8988T (cell line): ENCODE data around the gene CAPN11.
"Not testable (repeated sequence)": the region's sequence is repeated elsewhere in the genome, so short reads cannot be mapped to it uniquely, and the experiment has no call there.

Source experiments
- DNase-seq: peaks from one replicate; pipeline ENCODE4 v3.0.0; 2011

Gene CAPN11

DNA sequence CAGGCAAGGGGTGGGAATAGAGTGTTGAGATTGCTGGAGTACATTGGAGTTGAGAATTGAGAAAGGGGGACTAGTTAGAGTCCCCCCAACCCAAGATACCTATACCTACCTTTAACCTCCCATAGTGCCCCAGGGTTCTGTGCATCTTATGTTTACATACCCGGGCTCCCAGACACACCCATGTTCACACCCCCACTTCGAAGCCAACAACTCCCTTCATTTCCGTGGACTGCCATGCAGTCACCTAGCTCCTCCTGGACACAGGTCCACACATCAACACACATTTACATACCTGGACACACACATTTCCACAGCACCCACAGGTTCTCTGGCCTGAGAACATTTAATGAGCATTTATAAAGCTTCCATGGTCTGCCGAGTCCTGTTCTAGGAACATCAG lies 26.1 kb upstream of the CAPN11 start:
- DNase-seq, result no peak

DNA sequence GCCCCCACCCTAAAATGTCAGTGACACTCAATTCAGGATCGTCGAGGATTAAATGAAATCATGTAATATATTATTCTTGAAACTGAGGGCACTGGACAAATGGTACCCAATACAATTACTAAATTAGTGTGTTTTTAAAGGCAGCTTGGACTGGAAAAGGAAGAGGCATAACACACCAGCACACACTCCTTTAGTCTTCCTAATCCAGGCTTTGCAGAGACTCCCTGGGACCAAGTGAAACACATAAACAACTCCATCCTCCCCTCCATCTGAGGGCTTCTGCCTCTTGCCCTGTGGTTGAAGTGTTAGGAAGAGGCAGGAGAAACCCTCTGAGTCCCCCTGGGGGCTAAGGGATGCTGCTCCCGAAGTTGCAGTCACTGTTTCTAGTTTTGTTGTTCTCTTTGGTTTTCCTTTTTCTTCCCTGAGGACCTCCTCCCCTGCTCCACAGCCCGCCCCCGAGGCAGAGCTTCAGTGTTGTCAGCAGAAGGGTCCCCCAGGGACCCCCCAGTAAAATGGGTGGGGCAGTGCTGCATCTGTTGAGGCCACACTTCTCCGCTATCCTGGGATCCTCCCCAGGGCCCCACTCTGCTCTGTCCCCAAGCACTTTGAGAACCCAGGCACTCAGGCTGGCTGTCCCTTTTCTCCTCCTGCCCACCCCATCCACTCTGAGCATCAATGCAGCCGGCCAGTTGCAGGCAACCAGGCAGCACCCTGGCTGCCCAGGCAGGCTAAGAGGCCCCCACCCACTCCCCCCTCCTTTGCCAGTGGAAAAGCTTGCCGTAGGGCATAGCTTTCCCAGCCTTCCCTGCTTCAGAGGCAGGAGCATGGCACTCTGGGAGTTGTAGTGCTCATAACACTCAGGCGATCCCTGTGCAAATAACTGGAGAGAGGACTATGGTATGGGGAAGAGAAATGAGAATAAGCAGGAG lies 25.4 kb upstream of the CAPN11 start:
- DNase-seq, result peak; percentile 69

DNA sequence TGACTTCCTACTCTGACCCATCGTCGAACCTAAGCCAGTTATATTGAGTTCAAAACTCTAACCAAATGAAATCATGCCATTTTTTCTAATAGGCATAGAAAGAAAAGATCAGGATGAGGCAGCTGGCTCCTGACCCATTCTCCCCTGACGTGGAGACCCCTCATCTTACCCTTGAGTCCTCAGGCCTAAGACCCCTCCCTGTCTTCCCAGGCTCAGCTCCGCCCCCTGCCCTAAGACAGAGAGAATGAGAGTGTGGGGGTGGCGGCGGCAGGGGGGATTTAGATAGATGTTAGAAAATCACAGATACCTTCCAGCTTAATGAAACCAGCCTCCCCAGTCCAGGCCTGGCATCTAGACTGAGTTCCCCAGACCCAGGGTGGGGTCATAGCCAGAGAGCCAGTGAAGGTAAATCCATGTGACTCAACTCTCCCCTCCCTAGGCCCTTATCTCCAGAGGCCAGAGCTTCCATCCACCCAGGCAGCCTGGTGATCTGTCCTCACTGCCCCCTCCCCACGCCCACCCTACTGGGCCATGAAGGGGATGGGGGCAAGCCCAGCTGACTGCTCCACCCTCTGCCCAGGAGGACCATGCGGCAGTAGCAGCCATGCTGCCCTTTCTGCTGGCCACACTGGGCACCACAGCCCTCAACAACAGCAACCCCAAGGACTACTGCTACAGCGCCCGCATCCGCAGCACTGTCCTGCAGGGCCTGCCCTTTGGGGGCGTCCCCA lies 24.5 kb upstream of the CAPN11 start:
- DNase-seq, result no peak

DNA sequence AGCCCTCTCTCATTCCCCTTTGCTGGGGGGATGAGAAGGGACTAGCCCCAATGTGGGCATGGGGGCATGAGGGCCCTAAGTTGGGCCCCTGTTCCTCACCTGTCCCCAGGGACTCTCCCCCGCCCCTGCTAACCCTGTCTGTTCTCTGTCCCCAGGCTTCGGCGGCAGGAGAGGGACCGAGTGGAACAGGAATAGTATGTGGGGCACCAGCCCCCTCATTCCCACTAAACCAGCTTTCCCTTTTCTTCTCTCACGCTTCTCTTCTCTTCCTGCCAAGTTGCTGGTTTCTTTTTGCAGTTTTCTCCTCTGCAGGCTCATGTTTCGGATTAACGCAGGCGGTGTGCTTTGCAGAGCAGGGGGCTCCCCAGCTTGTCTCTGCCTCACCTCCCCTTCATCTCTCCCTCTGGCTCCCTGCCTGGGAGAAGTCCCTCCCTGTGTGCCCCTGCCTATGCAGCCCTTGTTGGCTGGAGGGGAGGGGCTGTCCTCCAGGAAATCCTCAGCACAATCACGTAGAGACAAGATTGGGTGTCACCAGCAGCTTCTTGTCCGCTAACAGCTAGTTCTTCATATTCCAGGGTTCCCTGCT lies 23.4 kb upstream of the CAPN11 start:
- DNase-seq, result no peak

DNA sequence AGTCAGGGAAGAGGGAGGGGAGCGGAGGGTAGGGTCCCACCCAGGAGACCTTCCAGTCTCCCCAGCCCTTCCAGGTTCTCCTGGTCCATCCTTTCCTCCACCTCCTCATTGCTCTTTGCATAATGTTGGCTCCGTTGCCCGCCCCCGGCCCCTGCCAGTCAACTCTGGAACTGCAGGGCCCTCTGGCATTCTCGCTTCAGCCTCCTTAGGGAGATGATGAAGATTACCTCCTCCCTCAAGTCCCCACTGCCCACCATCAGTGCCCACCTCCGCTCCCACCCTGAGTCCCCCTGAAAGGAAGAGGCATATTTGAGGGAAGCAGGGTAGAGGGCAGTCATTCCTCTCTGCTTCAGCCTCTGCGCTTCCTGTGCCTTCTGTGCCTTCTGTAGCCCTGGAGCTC lies 22.7 kb upstream of the CAPN11 start:
- no peak for DNase-seq

DNA sequence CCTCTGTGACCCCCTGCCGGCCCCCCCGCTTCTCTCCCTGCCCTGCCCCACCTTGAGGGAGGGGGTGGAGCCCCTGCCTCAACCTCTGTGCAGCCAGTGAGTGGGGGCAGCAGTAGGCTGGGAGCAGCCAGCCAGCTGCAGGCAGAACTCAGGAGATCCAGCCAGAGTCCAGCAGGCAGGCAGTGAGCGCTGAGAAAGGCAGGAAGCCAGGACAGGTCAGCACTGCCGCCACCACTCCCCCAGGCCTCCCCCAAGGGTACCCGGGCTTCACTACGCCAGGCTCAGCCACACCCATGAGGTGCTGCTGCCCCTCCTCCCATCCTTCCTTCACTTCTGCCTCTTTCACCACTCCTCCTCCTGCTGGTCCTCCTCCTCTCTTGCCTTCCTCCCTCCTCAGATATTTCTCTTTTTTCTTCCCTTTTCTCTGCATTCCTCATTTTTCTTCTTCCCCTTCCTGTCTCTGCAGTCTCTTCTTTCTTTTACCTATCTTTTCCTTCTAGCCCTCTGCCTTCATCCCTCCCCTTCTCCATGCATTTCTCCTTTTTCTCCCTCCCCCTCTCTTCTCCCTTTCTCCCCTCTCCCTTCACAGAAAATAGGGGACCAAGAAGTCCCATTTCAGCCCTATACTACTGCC lies 19.8 kb upstream of the CAPN11 start:
- DNase-seq, result no peak

DNA sequence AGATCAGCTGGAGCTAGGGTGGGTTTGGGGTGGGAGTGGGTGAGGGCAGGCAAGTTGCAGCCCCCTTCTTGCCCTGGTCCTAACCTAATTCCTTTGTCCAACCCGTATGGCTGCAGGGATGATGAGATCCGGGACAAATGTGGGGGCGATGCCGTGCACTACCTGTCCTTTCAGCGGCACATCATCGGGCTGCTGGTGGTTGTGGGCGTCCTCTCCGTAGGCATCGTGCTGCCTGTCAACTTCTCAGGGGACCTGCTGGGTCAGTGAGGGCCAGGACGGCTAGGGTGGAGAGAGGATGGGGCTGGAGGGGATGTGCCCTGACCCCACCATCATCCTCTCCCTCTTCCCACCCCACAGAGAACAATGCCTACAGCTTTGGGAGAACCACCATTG lies 19.3 kb upstream of the CAPN11 start:
- DNase-seq, result no peak

DNA sequence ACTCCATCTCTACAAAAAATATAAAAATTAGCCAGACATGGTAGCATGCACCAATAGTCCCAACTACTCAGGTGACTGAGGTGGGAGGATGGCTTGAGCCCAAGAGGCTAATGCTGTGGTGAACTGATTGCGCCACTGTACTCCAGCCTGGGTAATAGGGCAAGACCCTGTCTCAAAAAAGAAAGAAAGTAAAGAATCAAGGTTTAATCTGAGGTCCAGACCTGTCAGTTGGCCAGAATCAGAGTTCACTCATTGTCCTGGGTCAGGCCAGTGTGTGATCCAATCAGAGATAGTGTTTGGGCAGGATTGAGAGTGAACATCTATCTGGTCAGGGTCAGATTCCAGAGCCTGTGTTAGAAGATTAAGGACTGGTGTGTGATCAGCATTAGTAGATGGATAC lies 15.8 kb upstream of the CAPN11 start:
- DNase-seq, result no peak

DNA sequence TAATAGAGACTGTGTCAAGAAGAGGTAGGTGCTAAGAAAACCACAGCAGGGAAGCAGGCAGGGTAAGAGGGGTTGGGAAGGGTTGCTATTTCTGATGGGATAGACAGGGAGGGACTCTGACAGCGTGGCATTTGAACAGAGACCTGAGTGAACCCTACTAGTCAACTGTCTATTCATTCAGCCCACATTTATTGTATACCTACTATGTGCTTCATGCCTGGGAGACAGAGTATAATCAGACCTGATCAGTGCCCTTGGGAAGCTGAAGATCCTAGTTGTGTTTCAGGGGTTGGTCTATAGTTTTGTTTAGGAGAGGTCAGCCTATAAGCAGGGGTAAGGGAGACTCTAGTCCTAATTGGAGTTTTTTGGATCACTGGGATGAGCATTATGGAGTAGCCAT lies 14.9 kb upstream of the CAPN11 start:
- DNase-seq, result no peak

DNA sequence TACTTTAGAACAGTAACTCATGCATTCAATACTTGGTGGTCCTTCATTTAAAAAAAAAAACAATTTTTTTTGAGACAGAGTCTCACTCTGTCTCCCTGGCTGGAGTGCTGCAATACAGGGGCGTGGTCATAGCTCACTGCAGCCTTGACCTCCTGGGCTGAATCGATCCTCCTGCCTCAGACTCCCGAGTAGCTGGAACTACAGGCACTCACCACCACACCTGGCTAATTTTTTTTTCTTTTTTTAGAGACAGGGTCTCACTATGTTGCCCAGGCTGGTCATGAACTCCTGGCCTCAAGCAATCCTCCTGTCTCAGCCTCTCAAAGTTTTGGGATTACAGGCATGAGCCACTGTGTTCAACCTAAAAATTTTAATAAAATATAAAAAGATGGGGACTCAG lies 14.1 kb upstream of the CAPN11 start:
- DNase-seq, result not testable (repeated sequence)

DNA sequence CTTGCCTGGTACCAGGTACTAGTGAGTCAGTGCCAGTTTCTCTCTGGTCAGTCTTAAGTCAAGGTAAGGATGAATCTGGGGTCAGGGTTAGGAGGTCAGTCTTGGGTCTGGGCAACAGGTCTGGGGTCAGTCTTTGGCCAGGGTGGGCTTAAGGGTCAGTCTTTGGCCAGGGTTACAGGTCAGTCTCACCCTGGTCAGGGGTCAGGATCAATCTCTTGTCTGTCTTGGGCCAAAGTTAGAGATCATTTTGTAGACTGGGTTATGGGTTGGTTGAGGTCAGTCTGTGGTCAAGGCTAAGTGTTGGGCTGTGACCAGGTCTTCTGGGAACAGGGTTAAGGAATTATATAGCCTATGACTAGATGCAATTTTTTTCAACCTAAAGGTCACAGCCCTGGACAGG lies 12.8 kb upstream of the CAPN11 start:
- DNase-seq, result no peak

DNA sequence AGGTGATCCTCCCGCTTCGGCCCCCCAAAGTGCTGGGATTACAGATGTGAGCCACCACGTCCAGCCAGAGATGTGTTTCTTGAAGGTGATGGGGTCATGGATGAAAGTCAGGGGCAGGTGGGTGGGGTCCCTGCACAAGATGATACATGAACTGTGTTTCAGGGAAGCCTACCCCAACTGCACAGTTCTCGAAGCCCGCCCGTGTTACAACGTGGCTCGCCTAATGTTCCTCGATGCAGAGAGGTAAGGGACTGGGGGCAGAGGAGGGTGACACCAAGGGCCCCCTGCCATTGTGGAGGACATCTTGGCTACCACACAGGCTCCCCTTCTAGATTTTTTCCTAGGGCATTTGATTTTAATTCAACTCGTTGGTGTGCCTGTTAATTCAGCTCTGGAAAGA lies 11.9 kb upstream of the CAPN11 start:
- DNase-seq, result no peak

DNA sequence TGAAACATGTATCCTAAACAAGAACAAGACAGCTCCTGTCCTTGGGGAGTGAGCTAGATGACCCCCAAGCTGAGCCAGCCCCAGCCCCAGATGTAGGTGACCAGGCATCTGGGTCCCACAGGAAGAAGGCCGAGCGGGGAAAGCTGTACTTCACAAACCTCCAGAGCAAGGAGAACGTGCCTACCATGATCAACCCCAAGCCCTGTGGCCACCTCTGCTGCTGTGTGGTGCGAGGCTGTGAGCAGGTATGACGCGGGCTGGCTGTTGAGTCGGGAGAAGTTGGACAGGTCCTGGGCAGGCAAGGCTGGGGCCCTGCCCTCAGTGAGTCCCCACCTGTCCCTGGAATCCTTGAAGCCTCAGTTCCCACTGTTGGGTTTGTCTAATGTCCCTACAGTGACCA lies 11.4 kb upstream of the CAPN11 start:
- no peak for DNase-seq

DNA sequence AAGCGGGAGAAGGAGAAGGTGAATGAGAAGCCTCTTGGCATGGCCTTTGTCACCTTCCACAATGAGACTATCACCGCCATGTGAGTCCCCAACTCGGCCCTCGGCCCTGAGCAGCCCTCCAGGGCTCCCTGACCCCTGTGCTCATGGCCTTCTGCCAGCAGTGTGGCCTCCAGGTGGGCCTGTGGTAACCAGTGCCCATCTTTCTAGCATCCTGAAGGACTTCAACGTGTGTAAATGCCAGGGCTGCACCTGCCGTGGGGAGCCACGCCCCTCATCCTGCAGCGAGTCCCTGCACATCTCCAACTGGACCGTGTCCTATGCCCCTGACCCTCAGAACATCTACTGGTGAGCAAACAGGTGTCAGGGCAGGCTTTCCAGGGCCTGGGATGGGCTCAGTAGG lies 10.3 kb upstream of the CAPN11 start:
- DNase-seq, result no peak

DNA sequence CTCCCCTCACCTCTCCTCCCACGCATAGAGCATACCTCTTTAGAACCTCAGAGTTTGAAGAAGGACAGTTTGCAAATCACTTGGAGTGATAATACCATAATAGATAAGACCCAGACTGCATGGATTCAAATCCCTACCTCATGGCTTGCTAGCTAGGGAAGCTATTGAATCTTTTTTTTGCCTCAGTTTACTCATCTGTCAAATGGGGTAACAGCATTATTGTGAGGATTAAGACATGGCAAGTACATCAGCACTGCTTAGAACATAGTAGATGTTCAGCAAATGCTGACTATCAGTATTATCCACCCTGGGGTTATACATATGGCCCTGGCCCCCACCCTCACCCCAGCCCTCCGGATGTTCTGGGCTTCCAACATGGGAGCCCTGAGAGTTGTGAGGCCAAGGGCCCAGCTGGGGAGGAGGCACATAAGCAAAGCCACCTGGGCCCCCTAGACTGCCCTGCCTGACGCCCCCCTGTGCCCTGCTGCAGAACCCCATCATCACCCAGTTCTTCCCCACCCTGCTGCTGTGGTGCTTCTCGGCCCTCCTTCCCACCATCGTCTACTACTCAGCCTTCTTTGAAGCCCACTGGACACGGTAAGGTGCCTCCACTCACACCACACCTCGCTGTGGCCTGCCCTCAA lies 9.1 kb upstream of the CAPN11 start:
- DNase-seq, result no peak

DNA sequence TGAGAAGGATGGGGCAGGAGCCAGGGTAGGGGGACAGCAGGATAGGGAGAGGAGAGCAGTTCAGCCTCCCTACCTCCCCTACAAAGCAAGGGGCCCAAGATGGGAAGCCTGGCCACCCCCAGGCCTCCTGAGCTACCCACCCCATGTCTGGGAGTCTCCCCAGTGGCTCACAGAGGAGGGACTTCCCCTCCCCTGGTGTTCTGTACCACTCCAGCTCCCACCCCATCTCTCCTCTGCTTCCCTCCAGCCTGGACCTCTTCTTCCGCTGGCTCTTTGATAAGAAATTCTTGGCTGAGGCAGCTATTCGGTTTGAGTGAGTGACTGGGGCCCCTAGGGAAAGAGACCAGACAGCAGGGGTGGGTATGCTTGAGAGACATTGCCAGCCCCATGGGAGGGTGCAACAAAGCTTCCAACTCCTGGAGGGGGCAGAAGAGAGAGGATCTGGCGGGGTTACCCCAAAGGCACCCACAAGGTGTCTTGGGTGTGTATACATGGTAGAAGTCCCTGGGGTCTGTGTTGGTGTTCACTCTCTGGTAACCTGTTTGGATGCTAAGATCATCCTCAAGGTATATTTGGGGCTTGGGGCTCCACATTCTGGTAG lies 8.2 kb upstream of the CAPN11 start:
- no peak for DNase-seq

DNA sequence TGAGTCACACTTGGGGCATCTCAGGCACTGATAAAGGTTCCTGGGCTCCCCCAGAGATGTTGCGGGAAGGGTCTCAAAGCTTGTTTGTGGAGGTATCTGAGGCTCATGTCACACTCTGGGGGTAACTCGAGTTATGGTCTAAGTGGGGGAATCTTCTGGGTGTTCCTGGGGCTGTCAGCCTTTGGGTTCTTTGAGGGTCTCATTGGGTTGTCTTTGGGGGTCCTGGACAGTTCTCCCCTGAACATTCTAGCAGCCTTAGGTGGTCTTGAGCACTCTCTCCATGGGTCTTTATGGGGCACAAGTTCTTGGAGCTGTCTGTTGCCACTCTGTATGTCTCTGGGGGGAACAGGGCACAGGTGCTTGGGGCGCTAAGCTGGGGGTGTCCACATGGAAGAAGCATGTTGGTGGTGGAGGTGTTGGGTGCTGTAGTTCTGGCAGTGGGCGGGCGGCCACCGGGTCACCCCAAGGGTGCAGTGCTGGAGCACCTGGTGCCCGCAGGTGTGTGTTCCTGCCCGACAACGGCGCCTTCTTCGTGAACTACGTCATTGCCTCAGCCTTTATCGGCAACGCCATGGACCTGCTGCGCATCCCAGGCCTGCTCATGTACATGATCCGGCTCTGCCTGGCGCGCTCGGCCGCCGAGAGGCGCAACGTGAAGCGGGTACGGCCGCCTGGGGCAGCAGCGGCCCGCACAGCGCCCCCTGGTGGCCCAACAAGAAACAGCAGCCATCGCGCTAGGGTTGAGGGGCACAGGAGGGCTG lies 7.1 kb upstream of the CAPN11 start:
- DNase-seq, result peak; percentile 90

DNA sequence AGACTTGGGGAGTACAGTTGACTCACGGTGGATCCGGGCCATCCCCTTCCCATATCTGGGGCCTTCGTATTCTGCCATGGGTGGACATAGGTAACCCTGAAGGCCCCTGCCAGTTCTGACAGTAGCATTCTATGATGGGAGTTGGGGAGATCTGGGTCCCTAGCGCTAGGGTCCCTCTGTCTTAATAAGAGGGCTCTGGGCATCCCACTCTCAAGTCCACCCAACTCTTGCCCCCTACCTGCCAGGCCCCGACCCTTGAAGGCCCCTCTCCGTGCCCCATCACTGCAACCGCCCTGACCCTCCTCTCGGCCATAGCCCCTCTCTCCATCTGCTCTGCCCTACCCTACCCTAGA lies 6.5 kb upstream of the CAPN11 start:
- DNase-seq, result no peak

DNA sequence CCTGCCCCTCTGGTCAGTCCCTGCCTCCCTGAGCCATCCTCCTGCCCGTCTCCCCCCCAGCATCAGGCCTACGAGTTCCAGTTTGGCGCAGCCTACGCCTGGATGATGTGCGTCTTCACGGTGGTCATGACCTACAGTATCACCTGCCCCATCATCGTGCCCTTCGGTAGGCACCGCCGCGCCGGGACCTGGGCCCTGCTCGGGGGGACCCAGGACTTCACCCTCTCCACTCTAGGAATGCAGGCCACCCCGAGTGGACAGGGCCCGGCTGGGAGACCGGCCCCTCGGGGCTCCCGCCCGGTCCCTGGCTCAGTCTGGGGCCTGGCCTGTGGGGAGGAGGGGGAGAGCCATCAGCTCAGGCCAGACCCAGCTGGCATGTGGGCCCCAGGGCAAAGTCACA lies 6.1 kb upstream of the CAPN11 start:
- DNase-seq, result no peak

DNA sequence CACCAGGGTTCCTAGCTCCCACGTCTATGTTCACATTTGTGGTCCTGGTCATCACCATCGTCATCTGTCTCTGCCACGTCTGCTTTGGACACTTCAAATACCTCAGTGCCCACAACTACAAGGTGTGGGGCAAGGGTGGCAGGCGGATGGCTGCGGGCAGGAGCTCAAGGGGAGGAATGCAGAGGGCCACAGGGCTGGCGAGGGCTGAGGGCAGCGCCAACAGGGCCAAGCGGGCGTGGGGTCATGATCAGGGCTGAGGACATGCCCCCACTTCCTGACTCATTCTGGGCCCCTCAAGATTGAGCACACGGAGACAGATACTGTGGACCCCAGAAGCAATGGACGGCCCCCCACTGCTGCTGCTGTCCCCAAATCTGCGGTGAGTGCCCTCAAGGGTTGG lies 4.6 kb upstream of the CAPN11 start:
- DNase-seq, result no peak

DNA sequence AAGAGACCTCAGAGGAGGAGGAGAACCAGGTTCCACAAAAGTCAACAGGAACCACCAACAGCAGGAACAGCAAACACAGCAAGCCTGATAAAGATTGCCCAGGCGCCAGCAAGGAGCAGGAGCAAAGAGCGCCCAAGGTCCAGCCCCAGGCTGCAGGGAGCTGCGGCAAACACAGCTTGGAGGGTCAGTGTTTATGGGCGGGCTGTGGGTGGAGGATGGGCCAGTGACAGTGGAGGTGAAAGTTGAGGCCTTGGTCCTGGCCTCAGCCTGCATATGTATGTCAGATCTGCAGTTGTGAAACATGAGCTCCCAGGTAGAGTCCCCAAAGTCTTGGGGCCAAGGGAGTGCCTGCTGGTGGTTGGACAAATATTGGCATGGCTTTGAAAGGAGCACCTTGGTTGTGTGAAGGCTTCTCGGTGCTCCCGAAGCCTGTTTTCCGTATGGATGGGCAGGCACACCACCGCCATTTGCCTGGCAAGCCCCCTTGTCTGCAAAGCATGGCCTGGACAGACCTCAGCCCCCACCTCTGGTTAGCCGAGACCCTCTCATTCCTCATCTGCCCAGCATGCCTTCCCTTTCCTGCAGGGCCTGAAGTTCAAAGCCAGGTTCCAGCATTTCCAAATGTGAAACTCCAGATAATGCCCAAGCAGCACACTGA lies 2.0 kb upstream of the CAPN11 start:
- no peak for DNase-seq
